Measurements from ENCODE around the gene MTX1. TPM values are rescaled to one million over a fixed set of nuclear protein-coding genes. Genes with fewer than 3 reads are reported as not detected.

The MTX1 gene
- total RNA-seq, 1 experiment from 2014 or later: 69.1 TPM

DNA sequence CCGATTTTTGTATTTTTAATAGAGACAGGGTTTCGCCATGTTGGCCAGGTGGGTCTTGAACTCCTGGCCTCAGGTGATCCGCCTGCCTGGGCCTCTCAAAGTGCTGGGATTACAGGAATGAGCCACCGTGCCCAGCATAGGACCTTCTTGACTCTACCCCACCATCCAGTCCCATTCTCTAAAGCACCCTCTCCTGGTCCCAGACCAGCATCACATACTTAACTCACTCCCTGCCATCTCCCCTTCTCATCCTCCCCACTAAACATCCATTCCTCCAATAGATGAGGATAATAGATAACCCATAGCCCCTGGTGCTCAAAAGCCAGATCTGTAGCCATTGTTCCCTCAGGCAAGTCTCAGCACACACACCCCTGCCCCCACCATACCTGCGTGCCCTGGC is 44.7 kb downstream of the MTX1 start:
- ChIA-PET RAD21 (ENCODE audit: low non-redundant PET in 1 of 2, low total read pairs in 2 of 2, uncharacterized antibody in 2 of 2, unreplicated experiment in 2 of 2) (no interaction called here), POLR2A (no interaction called here), CTCF (interaction anchor here (0.9 to 2.4 kb wide), 3 partner anchors 24 to 243 kb away, joined by 3 to 6 read pairs (median 3); partner anchors contain the start of genes HCN3 and KRTCAP2)
- H3K9ac ChIP-seq (ENCODE audit: low read length): peak overlapping the region; percentile 81
- no peaks in the 10 kb centered on the region for H3K9me2 ChIP-seq (ENCODE audit: insufficient read depth)
- peaks cover 16 to 35% of the 10 kb centered on the region in 2 experiments; a peak in 3 of 4 replicates for H3K4me1 ChIP-seq (ENCODE audit: control insufficient read depth in 1 of 2, insufficient read depth in 2 of 2, low read length in 2 of 2)
- no peaks in the 10 kb centered on the region for H3K27me3 ChIP-seq (ENCODE audit: insufficient read depth, low read length)
- TF ChIP-seq EZH2phosphoT487 (IDR thresholded peaks at IDR 0.05; ENCODE audit: borderline replicate concordance): no peak
- no peak for TF ChIP-seq ZNF274 (IDR thresholded peaks at IDR 0.05; ENCODE audit: low read depth, low read length)
- no peak for TF ChIP-seq FOSL1 (IDR thresholded peaks at IDR 0.05; ENCODE audit: low read depth)
- TF ChIP-seq SIN3A (IDR thresholded peaks at IDR 0.05; ENCODE audit: low read depth): no peak
- TF ChIP-seq TCF7L2 (IDR thresholded peaks at IDR 0.05; ENCODE audit: borderline replicate concordance, extremely low read depth, insufficient read depth, insufficient read length): no peak
- TF ChIP-seq, protein P1, sequence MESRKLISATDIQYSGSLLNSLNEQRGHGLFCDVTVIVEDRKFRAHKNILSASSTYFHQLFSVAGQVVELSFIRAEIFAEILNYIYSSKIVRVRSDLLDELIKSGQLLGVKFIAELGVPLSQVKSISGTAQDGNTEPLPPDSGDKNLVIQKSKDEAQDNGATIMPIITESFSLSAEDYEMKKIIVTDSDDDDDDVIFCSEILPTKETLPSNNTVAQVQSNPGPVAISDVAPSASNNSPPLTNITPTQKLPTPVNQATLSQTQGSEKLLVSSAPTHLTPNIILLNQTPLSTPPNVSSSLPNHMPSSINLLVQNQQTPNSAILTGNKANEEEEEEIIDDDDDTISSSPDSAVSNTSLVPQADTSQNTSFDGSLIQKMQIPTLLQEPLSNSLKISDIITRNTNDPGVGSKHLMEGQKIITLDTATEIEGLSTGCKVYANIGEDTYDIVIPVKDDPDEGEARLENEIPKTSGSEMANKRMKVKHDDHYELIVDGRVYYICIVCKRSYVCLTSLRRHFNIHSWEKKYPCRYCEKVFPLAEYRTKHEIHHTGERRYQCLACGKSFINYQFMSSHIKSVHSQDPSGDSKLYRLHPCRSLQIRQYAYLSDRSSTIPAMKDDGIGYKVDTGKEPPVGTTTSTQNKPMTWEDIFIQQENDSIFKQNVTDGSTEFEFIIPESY (IDR thresholded peaks at IDR 0.05; ENCODE audit: extremely low read depth, insufficient replicate concordance, low read length): no peak
- TF ChIP-seq, protein P2, sequence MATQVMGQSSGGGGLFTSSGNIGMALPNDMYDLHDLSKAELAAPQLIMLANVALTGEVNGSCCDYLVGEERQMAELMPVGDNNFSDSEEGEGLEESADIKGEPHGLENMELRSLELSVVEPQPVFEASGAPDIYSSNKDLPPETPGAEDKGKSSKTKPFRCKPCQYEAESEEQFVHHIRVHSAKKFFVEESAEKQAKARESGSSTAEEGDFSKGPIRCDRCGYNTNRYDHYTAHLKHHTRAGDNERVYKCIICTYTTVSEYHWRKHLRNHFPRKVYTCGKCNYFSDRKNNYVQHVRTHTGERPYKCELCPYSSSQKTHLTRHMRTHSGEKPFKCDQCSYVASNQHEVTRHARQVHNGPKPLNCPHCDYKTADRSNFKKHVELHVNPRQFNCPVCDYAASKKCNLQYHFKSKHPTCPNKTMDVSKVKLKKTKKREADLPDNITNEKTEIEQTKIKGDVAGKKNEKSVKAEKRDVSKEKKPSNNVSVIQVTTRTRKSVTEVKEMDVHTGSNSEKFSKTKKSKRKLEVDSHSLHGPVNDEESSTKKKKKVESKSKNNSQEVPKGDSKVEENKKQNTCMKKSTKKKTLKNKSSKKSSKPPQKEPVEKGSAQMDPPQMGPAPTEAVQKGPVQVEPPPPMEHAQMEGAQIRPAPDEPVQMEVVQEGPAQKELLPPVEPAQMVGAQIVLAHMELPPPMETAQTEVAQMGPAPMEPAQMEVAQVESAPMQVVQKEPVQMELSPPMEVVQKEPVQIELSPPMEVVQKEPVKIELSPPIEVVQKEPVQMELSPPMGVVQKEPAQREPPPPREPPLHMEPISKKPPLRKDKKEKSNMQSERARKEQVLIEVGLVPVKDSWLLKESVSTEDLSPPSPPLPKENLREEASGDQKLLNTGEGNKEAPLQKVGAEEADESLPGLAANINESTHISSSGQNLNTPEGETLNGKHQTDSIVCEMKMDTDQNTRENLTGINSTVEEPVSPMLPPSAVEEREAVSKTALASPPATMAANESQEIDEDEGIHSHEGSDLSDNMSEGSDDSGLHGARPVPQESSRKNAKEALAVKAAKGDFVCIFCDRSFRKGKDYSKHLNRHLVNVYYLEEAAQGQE (IDR thresholded peaks at IDR 0.05; ENCODE audit: low read depth): no peak
- TF ChIP-seq SP1 (IDR thresholded peaks at IDR 0.05; ENCODE audit: low read depth): no peak
- TF ChIP-seq CBX3 (IDR thresholded peaks at IDR 0.05; ENCODE audit: low read depth): no peak
- no peak for TF ChIP-seq SRF (IDR thresholded peaks at IDR 0.05; ENCODE audit: low read depth)
- no peak for TF ChIP-seq EGR1 (IDR thresholded peaks at IDR 0.05; ENCODE audit: low read depth)
- TF ChIP-seq, protein P3, sequence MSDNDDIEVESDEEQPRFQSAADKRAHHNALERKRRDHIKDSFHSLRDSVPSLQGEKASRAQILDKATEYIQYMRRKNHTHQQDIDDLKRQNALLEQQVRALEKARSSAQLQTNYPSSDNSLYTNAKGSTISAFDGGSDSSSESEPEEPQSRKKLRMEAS (IDR thresholded peaks at IDR 0.05): no peak
- no peak for TF ChIP-seq YY1 (IDR thresholded peaks at IDR 0.05; ENCODE audit: extremely low read depth, insufficient replicate concordance, low read depth, low read length)
- no peak for TF ChIP-seq RAD21 (IDR thresholded peaks at IDR 0.05; ENCODE audit: low read depth)
- no peak for DNase-seq (ENCODE audit: low read depth, low spot score)
- no peak overlapping the region for H2AFZ ChIP-seq (ENCODE audit: low read depth, low read length, poor library complexity, severe bottlenecking)
- H3K27ac ChIP-seq (ENCODE audit: low read depth, low read length): peak overlapping the region; percentile 62
- H3K4me3 ChIP-seq (replicated peaks in 1 of 2; ENCODE audit: low read depth in 1 of 2, low read length in 2 of 2): no peak overlapping the region
- H3K4me2 ChIP-seq (ENCODE audit: low read length): peak overlapping the region; percentile 95
- intact Hi-C loops (cut with micrococcal nuclease): loop anchor here (5.0 kb wide), 1 partner anchor 54 kb away; the partner anchor contains the start of gene FDPS
- BruUV-seq (replicated peaks): TSS peak; percentile 40
- no peaks in the 10 kb centered on the region for H3K9me3 ChIP-seq (ENCODE audit: control insufficient read depth in 1 of 2, insufficient read depth in 1 of 2, low read depth in 1 of 2, low read length in 2 of 2)
- H3K36me3 ChIP-seq (ENCODE audit: control insufficient read depth in 1 of 2, insufficient read depth in 2 of 2, low read length in 2 of 2): peaks cover 3 to 4% of the 10 kb centered on the region in 2 experiments; a peak in 2 of 4 replicates
- ATAC-seq: no peak
- peaks cover 11% of the 10 kb centered on the region; the same call in 1 of the 2 replicates for H3K79me2 ChIP-seq (ENCODE audit: insufficient read depth, low read length)
- no peaks in the 10 kb centered on the region for H4K20me1 ChIP-seq (ENCODE audit: insufficient read depth)
